CD4-positive, alpha-beta T cell treated with Interleukin-21 for 1 hour (primary cell): ENCODE data around the gene FNTB.

ENCODE experiments used
- DNase-seq: peaks from one replicate; pipeline ENCODE4 v3.0.0-alpha.2; 2020

Gene FNTB

GRCh38 chr14:64986648-64987437 lies at the start of gene FNTB:
FNTB (plus strand) TSS chr14:64986895; CDS start chr14:64986954, 59 bp downstream.
- peak; percentile 95 for DNase-seq

DNA sequence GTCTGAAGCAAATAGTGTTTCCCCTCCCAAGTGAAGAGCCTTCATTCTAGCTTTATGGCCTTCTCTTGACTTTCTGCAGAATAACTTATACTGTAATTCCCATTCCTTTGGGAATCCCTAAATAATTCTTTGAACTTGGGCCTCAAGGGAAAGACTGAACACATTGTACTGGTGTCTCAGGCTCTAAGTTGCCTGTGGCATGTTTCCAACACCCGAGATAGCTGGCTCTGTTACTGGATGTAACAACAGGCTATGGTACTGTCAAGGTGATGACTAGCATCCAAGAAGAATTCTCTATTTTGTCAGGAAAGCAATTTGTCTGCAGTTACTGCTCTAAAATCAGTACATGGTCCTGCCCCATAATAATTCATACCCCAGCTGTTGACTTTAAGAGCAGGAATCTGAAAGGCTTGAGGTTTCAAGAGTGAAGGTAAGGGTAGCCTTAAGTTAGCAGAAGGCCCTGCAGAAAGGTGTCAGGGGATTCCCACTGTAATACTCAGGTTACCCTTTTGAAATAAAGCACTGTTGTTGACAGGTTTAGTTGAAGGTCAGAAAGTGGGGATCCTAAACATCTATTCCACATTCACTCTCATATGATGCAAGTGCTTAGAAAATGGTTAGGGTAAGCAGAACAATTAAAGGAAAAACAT lies 49.4 kb upstream of the FNTB start:
- no peak for DNase-seq

GRCh38 chr14:64937821-64938193 lies 48.9 kb upstream of the FNTB start:
- DNase-seq: no peak

- no peak for DNase-seq
Observed at GRCh38 chr14:64938972-64939816, 47.5 kb upstream of the FNTB start.

- no peak for DNase-seq
Observed at GRCh38 chr14:64939817-64940190, 46.9 kb upstream of the FNTB start.

DNA sequence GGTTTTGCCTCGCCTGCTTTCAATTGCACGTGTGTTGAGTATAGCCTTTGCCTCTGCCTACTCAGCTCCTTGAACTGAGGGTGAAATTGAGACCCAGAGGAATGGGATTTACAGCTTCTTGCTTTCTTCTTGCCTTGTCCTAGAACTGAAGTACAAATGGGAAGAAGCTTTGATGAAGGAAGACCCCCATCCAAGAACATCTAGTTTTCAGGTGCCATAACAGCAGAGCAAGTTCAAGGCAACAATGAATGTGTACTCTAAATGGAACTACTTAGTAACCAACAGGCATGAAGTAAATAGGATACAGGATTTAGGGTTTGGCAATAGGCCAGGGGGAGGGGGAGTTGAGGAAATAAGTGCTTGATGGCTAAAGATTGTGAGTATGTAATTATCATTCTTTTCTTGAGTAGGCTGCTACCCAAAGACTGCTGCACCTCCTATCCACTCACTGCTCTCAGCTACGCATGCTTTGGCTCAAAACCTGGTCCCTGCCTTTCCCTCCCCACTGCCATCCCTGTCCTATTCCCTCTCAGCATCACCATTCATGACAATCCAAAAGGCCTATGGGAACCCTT lies 46.3 kb upstream of the FNTB start:
- no peak for DNase-seq

- DNase-seq: no peak
Observed at GRCh38 chr14:64942531-64943111, 44.1 kb upstream of the FNTB start, which contains the start of gene GPX2. GPX2 (minus strand) TSS chr14:64942745; CDS start chr14:64942726, 19 bp downstream.

DNA sequence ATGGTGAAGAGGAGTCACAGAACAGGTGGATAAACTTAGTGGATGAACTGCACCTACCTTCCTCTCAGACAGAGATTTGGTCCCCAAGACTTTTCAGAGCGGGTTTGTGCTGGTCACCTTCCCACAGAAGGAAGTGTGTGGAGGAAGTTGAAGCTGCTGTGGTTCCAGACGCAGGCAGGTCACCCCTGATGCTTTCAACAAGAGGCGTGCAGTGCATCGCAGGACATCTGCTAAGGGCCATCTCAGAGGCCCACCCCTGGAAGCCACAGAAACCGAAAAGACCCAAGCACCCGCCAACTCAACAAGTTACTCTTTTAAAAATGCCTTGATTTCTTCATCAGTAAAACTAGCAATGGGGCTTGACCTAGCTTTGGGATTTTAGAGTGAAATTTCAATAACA lies 43.1 kb upstream of the FNTB start:
- no peak for DNase-seq

DNA sequence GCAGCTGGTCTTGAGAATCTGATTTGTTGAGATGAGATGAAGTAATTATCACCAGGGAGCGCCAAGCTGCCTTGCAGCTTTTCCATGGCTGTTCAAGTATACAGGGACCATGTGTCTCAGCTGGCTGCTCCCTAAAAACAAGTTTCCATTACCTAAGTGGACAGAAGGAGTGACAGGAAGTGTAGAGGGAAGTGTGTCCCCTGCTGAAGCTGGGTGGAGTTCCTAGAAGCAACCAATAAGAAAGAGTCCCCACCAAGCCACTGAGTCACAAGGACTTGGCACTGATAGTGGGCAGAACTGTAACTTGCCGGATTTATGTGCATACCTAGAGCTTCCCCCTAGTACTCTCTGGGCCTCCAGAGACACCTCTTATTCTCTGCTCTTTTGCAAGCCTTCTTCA lies 42.7 kb upstream of the FNTB start:
- no peak for DNase-seq

GRCh38 chr14:64944861-64945260 lies 41.8 kb upstream of the FNTB start:
- DNase-seq: no peak

DNA sequence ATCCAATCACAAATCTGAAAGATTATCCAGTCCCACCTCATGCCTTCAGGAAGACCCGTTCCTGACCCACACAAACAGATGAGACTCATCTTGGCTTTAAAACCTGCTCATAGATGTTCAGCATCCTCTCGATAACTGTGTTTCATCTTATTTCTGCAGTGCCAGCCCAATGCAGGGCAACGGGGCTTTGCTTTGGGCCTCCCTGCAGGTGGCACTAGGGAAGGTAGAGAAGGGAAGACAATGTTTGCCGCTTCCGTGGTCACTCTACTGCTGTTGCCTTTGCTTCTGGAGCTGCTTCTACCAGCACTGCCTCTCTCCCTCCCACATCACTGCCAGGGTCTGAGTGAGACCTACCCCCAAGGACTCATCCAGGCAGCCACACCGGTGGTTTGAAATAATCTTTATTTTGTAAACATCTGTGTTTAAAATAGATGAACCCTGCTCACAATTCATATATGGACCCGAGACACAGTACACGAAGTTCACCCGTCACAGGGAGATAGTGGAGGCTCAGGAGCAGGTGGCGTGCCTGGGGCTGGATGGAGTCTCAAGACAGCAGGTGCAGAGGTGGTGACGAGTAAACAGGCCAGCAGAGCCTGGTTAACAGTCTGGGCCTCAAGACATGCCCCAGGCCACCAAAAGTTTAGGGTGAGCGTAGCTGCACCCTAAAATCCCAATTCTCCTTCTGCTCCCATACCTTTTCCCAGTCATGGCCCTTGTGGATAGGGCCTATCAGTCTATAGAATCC lies 41.1 kb upstream of the FNTB start:
- DNase-seq: no peak

- DNase-seq: no peak
Observed at GRCh38 chr14:64946310-64947045, 40.2 kb upstream of the FNTB start.

GRCh38 chr14:64947710-64948611 lies 38.7 kb upstream of the FNTB start:
- no peak for DNase-seq

GRCh38 chr14:64948612-64949210 lies 38.0 kb upstream of the FNTB start:
- no peak for DNase-seq

DNA sequence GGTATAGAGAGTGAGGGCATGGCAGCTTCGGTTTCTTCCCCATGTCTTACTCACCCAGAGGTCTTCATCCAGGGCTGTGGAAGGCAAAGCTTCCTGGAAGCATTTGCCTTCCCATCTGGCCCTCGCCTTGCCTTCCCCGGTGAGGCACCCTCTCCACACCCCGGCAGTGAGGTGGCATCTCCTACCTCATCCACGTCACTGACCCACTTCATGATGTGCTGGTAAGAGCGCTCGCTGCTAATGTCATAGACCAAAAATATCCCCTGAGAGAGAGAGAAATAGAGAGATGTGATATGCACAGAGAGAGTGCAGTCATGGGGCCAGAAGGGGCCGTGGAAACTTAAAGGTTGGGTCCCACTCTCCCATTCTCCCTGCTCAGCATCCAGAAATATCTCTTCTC lies 35.8 kb upstream of the FNTB start:
- DNase-seq: no peak

DNA sequence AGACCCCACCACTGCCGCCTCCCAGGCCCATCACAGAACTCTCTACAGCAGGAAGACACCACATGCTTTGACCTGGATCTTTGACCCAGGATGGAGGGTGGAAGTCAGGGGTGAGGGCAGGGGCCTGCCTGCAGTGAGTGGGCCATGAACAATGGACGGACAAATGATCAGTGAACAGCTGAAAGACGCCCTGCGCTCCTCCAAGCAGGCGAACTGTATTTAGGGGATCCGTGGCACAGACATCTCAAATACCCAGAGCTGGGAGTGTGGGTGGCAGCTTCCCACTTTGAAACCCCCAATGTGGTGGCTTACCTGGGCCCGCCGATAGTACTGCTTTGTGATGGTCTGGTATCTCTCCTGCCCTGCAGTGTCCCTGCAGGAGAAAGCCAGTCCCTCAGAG lies 35.4 kb upstream of the FNTB start:
- no peak for DNase-seq

GRCh38 chr14:64951724-64952123 lies 35.0 kb upstream of the FNTB start:
- no peak for DNase-seq

- no peak for DNase-seq
Observed at GRCh38 chr14:64952598-64953309, 33.9 kb upstream of the FNTB start.

DNA sequence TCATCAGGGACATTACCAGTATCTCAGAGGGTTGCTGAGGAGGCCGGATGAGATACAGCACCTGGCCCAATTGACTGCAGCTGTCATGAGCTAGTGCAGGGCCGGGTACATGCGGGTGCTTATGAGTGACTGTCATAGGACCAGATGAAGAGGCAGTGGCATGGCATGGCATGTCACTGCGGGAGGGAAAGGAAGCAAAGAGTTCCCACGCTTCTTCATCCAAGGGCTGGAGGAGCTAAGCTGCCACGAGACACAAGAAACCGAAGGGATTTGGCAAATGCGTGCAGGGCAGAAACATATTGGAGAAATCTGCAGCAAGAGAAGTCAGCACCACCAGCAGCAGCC lies 33.4 kb upstream of the FNTB start:
- DNase-seq: no peak
